ENCODE data around the gene TCEAL4.

Gene TCEAL4

GRCh38 chrX:103608306-103608963 is 23.1 kb downstream of the TCEAL4 start:
- no peak for DNase-seq (ENCODE audit: low read depth)
- in situ Hi-C loops (cut with HindIII; ENCODE audit: low sequenced_read_pairs), result no loop called here
- no peak for TF ChIP-seq CTCF (IDR thresholded peaks at IDR 0.05; ENCODE audit: low read depth, low read length, missing control alignments)
- H3K4me3 ChIP-seq (ENCODE audit: low read depth, low read length), result peak overlapping the region; percentile 60

- no peak for TF ChIP-seq CTCF (IDR thresholded peaks at IDR 0.05; ENCODE audit: low read depth, low read length, missing control alignments)
- in situ Hi-C loops (cut with HindIII; ENCODE audit: low sequenced_read_pairs), result no loop called here
- no peak overlapping the region for H3K4me3 ChIP-seq (ENCODE audit: low read depth, low read length)
- no peak for DNase-seq (ENCODE audit: low read depth)
These were observed 25.0 kb downstream of the TCEAL4 start for GRCh38 chrX:103610282-103610681.

GRCh38 chrX:103613362-103613890 is 28.1 kb downstream of the TCEAL4 start:
- no peak overlapping the region for H3K4me3 ChIP-seq (ENCODE audit: low read depth, low read length)
- in situ Hi-C loops (cut with HindIII; ENCODE audit: low sequenced_read_pairs), result no loop called here
- no peak for TF ChIP-seq CTCF (IDR thresholded peaks at IDR 0.05; ENCODE audit: low read depth, low read length, missing control alignments)
- DNase-seq (ENCODE audit: low read depth), result no peak

- no peak for DNase-seq (ENCODE audit: low read depth)
- no peak overlapping the region for H3K4me3 ChIP-seq (ENCODE audit: low read depth, low read length)
- in situ Hi-C loops (cut with HindIII; ENCODE audit: low sequenced_read_pairs), result no loop called here
- no peak for TF ChIP-seq CTCF (IDR thresholded peaks at IDR 0.05; ENCODE audit: low read depth, low read length, missing control alignments)
These were observed 29.7 kb downstream of the TCEAL4 start for GRCh38 chrX:103614999-103615398.

GRCh38 chrX:103615781-103616371 is 30.6 kb downstream of the TCEAL4 start:
- no peak for TF ChIP-seq CTCF (IDR thresholded peaks at IDR 0.05; ENCODE audit: low read depth, low read length, missing control alignments)
- no peak for DNase-seq (ENCODE audit: low read depth)
- in situ Hi-C loops (cut with HindIII; ENCODE audit: low sequenced_read_pairs), result no loop called here
- no peak overlapping the region for H3K4me3 ChIP-seq (ENCODE audit: low read depth, low read length)

- in situ Hi-C loops (cut with HindIII; ENCODE audit: low sequenced_read_pairs), result no loop called here
- TF ChIP-seq CTCF (IDR thresholded peaks at IDR 0.05; ENCODE audit: low read depth, low read length, missing control alignments), result no peak
- no peak for DNase-seq (ENCODE audit: low read depth)
- no peak overlapping the region for H3K4me3 ChIP-seq (ENCODE audit: low read depth, low read length)
These were observed 31.4 kb downstream of the TCEAL4 start for GRCh38 chrX:103616676-103617186.
